HepG2 (cell line): ENCODE measurements around the gene CHN1. TPM values are rescaled to one million over a fixed set of nuclear protein-coding genes. Genes with fewer than 3 reads are reported as not detected.

ENCODE experiments used
- DR1 ChIP-seq: sonication (generic); formaldehyde crosslinking; IDR thresholded peaks from 2 replicates; pipeline ENCODE4 v1.8.0; 2021; ENCODE audit warnings: mild to moderate bottlenecking, missing genetic modification reagents, inconsistent platforms
- NAIF1 ChIP-seq: sonication (generic); formaldehyde crosslinking; IDR thresholded peaks from 2 replicates; pipeline ENCODE4 v1.5.0; 2020; ENCODE audit warnings: mild to moderate bottlenecking, missing genetic modification reagents, borderline replicate concordance
- NFYC ChIP-seq: IDR thresholded peaks from 2 replicates; pipeline ENCODE4 v1.6.1; 2016; ENCODE audit warnings: missing genetic modification reagents, missing compliant biosample characterization
- PRDM10 ChIP-seq: sonication (generic); formaldehyde crosslinking; IDR thresholded peaks from 2 replicates; pipeline ENCODE4 v1.4.0; 2020; ENCODE audit warnings: low read depth, missing genetic modification reagents
- RBAK ChIP-seq: sonication (generic); formaldehyde crosslinking; IDR thresholded peaks from 2 replicates; pipeline ENCODE4 v1.5.1; 2020; ENCODE audit warnings: mild to moderate bottlenecking, missing genetic modification reagents
- SIX1 ChIP-seq: sonication (generic); formaldehyde crosslinking; IDR thresholded peaks from 2 replicates; pipeline ENCODE4 v1.4.0; 2020; ENCODE audit warnings: missing genetic modification reagents, borderline replicate concordance
- SKI ChIP-seq: fragments of 450-650 bp; IDR thresholded peaks from one replicate; pipeline ENCODE4 v1.6.1; 2018; ENCODE audit warnings: mild to moderate bottlenecking; ENCODE audit not compliant: partially characterized antibody
- TFE3 ChIP-seq: IDR thresholded peaks from 2 replicates; pipeline ENCODE4 v1.6.1; 2016
- ZNF292 ChIP-seq: sonication (generic); formaldehyde crosslinking; IDR thresholded peaks from 2 replicates; pipeline ENCODE4 v1.8.1; 2022; ENCODE audit warnings: mild to moderate bottlenecking, low read depth, missing genetic modification reagents, borderline replicate concordance
- polyA plus RNA-seq, 8 experiments: library from polyadenylated mRNA; depleted of rRNA in 3 of 8; stranded (reverse) in 7 of 8; unstranded in 1 of 8; fragments of >200 nt; fragmentation: Illumina TruSeq in 4 of 8; extraction: Trizol in 4 of 8; gene quantifications; 2 replicates each; pipeline versions ENCODE4 v1.2.1 to v1.2.3, GENCODE V29; 2011 to 2016; ENCODE audit warnings: low read depth in 4 of 8, missing spikeins in 1 of 8, mixed read lengths in 1 of 8; ENCODE audit not compliant: insufficient read depth in 1 of 8
- total RNA-seq, 5 experiments: library from RNA; depleted of rRNA; stranded (reverse); fragments of >200 nt; fragmentation: Illumina TruSeq; extraction: Trizol; gene quantifications; 2 replicates each; pipeline ENCODE4 v1.2.3, GENCODE V29; 2016; ENCODE audit warnings: low read depth in 1 of 5
- TF ChIP-seq, protein P1 (sequence below): sonication (generic); formaldehyde crosslinking; IDR thresholded peaks from 2 replicates; pipeline ENCODE4 v1.4.0; 2020; ENCODE audit warnings: missing genetic modification reagents
- TF ChIP-seq, protein P2 (sequence below): sonication (generic); formaldehyde crosslinking; IDR thresholded peaks from 2 replicates; pipeline ENCODE4 v1.5.1; 2020; ENCODE audit warnings: missing genetic modification reagents, mild to moderate bottlenecking, borderline replicate concordance
- TF ChIP-seq, protein P3 (sequence below): IDR thresholded peaks from 2 replicates; pipeline ENCODE4 v1.6.1; 2016; ENCODE audit warnings: missing compliant biosample characterization, missing genetic modification reagents, borderline replicate concordance
- TF ChIP-seq, protein P4 (sequence below): sonication (generic); formaldehyde crosslinking; IDR thresholded peaks from 2 replicates; pipeline ENCODE4 v1.5.0; 2020; ENCODE audit warnings: missing genetic modification reagents, mild to moderate bottlenecking, borderline replicate concordance
- TF ChIP-seq, protein P5 (sequence below): sonication (generic); formaldehyde crosslinking; IDR thresholded peaks from 2 replicates; pipeline ENCODE4 v1.8.0; 2022; ENCODE audit warnings: missing genetic modification reagents, mild to moderate bottlenecking, borderline replicate concordance

Gene CHN1
- total and polyA plus RNA-seq, 2 of the 13 experiments (the other 11 are each of a cell fraction or from before 2014, with no cell fraction given) = 2.8 to 3.5 TPM

DNA sequence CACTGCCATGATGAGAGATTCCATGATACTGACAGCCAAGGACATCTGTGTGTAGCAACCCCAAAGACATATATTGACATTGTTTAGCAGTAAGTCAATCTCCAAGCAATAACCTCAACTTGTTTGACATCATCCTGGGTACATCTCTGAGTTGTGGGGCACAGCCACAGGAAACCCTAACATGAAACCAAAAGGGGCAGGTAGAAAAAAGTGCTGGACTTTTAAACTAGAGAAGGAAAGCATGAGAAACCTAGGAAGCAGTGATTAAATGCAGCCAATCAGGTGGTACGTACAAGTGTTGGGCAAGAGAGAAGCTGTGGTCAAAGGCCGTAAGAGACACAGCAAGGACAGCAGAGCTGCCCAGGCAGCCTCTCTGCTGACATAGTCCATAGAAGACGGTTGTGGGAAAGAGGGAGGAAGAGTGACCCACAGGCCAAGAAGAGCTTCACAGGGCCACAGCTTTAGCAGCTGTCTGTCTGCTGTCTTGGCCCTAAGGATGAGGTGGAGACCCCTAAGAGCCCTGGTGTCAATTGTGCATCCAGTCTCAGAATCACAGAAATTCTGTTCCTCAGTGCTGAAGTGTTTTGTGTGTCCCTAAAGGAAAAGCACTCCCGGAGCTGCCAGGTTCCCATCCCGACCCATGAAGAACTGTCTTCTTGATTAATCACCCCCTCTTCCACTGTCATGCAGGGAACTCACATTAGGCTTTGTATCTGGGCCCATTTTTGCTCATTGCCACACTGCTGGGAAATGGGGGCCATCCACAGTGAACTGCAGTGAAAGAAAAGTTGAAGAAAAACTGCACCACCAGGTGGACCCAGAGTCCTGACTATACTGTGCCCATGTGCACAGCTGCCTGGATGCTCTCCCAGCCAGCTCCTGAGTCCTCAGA lies 25.4 kb upstream of the CHN1 start (continued):
- TF ChIP-seq, protein P1, sequence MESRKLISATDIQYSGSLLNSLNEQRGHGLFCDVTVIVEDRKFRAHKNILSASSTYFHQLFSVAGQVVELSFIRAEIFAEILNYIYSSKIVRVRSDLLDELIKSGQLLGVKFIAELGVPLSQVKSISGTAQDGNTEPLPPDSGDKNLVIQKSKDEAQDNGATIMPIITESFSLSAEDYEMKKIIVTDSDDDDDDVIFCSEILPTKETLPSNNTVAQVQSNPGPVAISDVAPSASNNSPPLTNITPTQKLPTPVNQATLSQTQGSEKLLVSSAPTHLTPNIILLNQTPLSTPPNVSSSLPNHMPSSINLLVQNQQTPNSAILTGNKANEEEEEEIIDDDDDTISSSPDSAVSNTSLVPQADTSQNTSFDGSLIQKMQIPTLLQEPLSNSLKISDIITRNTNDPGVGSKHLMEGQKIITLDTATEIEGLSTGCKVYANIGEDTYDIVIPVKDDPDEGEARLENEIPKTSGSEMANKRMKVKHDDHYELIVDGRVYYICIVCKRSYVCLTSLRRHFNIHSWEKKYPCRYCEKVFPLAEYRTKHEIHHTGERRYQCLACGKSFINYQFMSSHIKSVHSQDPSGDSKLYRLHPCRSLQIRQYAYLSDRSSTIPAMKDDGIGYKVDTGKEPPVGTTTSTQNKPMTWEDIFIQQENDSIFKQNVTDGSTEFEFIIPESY (CRISPR knock-in tag) = no peak
- TF ChIP-seq NAIF1 = peak; percentile 52; the same call in 1 of the 2 replicates
- peak; percentile 57 for TF ChIP-seq NFYC (CRISPR knock-in tag)
- TF ChIP-seq, protein P2, sequence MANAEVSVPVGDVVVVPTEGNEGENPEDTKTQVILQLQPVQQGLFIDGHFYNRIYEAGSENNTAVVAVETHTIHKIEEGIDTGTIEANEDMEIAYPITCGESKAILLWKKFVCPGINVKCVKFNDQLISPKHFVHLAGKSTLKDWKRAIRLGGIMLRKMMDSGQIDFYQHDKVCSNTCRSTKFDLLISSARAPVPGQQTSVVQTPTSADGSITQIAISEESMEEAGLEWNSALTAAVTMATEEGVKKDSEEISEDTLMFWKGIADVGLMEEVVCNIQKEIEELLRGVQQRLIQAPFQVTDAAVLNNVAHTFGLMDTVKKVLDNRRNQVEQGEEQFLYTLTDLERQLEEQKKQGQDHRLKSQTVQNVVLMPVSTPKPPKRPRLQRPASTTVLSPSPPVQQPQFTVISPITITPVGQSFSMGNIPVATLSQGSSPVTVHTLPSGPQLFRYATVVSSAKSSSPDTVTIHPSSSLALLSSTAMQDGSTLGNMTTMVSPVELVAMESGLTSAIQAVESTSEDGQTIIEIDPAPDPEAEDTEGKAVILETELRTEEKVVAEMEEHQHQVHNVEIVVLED = peak; percentile 58
- 0 out of 2 replicates have a peak, but pooled peaks have one; percentile 8 for TF ChIP-seq PRDM10 (CRISPR knock-in tag)
- no peak for TF ChIP-seq SIX1
- TF ChIP-seq ZNF292 (CRISPR knock-in tag) = 0 out of 2 replicates have a peak, but pooled peaks have one; percentile 20
- TF ChIP-seq, protein P3, sequence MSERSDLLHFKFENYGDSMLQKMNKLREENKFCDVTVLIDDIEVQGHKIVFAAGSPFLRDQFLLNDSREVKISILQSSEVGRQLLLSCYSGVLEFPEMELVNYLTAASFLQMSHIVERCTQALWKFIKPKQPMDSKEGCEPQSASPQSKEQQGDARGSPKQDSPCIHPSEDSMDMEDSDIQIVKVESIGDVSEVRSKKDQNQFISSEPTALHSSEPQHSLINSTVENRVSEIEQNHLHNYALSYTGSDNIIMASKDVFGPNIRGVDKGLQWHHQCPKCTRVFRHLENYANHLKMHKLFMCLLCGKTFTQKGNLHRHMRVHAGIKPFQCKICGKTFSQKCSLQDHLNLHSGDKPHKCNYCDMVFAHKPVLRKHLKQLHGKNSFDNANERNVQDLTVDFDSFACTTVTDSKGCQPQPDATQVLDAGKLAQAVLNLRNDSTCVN (CRISPR knock-in tag) = no peak
- peak; percentile 21 for TF ChIP-seq SKI
- TF ChIP-seq RBAK (CRISPR knock-in tag) = no peak
- TF ChIP-seq, protein P4, sequence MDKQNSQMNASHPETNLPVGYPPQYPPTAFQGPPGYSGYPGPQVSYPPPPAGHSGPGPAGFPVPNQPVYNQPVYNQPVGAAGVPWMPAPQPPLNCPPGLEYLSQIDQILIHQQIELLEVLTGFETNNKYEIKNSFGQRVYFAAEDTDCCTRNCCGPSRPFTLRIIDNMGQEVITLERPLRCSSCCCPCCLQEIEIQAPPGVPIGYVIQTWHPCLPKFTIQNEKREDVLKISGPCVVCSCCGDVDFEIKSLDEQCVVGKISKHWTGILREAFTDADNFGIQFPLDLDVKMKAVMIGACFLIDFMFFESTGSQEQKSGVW (CRISPR knock-in tag) = no peak
- TF ChIP-seq TFE3 = peak; percentile 64; the same call in 1 of the 2 replicates
- TF ChIP-seq, protein P5, sequence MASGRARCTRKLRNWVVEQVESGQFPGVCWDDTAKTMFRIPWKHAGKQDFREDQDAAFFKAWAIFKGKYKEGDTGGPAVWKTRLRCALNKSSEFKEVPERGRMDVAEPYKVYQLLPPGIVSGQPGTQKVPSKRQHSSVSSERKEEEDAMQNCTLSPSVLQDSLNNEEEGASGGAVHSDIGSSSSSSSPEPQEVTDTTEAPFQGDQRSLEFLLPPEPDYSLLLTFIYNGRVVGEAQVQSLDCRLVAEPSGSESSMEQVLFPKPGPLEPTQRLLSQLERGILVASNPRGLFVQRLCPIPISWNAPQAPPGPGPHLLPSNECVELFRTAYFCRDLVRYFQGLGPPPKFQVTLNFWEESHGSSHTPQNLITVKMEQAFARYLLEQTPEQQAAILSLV (CRISPR knock-in tag) = 0 out of 2 replicates have a peak, but pooled peaks have one; percentile 56
- no peak for TF ChIP-seq DR1
